HG03097 (cell line): ENCODE results near the gene VPREB1.
"Not testable (repeated sequence)": the region's sequence is repeated elsewhere in the genome, so short reads cannot be mapped to it uniquely, and the experiment has no call there.

Source experiments
- ATAC-seq: cut with Tn5 transposase; IDR thresholded peaks from one replicate; pipeline ENCODE4 v1.9.1; 2021; ENCODE audit not compliant: unreplicated experiment, low FRiP score

The VPREB1 gene

GRCh38 chr22:22213231-22213630 is 31.4 kb upstream of the VPREB1 start:
- ATAC-seq: no peak

GRCh38 chr22:22214819-22215329 is 29.7 kb upstream of the VPREB1 start:
- no peak for ATAC-seq

DNA sequence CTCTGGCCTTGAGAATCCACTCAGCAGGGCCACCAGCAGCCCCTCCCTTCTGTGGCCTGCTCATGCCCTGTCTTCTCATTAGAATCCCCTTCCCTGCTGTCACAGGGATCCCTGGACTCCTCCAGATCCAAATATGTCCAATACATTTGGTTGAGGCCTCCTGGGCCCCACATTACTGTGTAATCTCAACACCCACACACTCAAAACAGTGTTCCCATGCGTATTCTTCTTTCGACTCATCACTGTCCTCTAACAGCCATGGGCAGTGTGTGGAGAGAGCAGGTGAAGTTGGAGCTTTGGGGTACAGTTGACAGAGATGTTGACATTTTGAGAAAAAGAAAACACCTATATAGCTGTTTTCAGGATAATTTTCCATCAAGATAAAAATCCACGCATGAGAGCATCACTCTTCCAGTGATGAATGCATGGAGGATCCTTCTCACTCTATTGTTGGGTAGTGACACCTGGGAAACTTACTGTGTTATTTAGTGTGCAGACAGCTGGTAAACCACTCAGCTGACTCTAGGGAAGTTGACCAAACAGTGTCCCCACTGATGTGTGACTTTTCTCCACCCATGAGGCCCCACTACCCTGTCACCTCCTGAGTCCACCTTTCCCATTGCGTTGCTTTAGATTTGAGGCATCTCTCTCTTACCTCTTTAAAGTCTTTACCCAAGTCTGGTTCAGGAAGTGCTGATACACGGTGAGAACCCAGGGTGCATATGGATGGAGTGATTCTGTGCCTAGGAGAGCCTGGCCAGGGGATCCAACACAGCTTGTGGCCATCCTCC is 28.7 kb upstream of the VPREB1 start:
- no peak for ATAC-seq

- no peak for ATAC-seq
Observed at GRCh38 chr22:22216450-22216959, 28.1 kb upstream of the VPREB1 start.

GRCh38 chr22:22218302-22218701 is 26.3 kb upstream of the VPREB1 start:
- no peak for ATAC-seq

GRCh38 chr22:22219140-22219996 is 25.2 kb upstream of the VPREB1 start:
- no peak for ATAC-seq

DNA sequence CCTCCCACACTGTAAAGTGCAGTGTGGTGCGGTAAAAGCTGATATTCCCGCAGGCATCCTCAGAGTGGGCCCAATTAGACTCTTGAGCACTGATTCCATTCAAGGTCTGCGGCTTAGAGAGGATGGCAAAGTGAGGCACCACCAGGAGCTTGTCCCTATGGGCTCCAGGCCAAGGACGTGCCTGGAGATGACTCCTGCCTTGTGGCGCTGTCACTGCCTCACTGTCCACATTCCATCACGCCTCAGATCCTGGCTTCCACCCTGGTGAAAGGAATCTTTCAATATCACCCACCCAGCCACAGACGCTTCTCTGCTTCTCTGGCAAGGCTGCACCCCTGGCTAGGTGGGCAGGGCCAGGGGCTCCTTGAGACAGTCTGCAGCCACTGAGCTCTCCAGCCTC is 23.5 kb upstream of the VPREB1 start:
- not testable (repeated sequence) for ATAC-seq

DNA sequence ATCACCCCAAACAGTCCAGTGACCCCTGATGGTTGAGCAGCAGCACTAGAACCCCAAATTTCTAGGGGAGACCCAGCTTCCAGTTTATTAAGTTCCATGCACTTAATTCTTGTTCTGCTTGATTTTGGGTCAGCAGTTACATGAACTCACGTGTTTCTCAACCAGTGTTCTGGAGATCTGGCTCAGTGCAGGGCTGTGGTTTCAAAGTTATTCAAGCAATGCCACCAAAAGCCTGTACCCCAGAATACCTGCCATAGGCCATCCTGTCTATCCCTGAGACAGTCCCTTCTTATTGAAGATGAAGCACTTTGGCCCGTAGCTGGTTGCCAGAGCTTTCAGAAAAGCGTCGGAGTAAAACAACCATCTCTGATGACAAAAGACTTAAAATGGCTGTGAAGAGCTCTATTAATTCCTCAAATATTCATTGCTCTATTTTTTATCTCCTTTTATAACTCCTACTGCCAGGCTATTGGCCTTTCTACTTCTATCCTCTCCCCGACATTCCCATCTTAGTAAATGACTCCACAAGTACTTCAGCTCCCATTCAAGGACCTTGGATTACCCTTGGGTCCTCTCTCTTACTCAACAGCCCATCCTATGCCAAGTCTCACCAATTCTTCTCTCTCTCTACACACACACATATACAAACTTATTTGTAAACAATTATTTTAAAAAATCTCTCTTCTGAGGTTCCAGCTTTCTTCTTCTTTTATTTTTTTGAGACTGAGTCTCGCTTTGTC is 18.0 kb upstream of the VPREB1 start:
- ATAC-seq: no peak

DNA sequence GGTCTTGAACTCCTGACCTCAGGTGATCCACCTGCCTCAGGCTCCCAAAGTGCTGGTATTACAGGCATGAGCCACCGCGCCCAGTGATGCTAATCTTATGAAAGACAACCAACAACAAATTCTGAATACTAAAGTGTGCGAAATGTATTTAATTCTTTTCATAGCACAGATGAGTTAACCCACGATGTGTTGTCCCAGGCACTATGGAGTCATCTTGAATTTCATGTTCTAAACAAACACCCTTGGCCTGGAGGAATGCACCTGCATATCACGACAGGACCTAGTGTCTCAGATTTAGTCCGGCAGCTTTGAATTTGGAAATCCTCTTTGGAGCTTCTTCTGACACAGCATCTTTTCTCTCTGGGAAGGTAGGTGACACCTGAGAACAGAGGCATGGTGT is 16.2 kb upstream of the VPREB1 start:
- no peak for ATAC-seq

- no peak for ATAC-seq
Observed at GRCh38 chr22:22228921-22229320, 15.7 kb upstream of the VPREB1 start.

- ATAC-seq: no peak
Observed at GRCh38 chr22:22229683-22230420, 14.7 kb upstream of the VPREB1 start.

- ATAC-seq: no peak
Observed at GRCh38 chr22:22230438-22230837, 14.1 kb upstream of the VPREB1 start.

- ATAC-seq: no peak
Observed at GRCh38 chr22:22233081-22233480, 11.5 kb upstream of the VPREB1 start.

DNA sequence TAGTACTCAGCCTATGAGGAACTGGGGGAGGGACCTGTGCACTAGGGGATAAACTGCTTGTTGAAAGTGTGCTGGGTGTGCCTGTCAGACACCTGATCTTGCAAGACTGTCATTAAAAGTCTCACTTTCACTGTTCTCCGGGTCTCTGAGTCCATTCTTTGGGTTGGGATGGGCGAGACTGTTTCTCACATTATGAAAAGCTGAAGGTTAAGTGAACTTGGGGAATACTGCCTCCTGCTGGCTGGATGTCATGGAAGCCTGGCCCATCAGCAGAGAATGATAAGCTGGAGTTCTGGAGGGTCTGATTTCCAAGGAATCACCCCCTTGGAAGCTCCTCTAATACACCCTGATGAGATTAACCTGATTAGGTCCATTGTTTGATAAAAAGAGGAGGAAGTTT is 9.0 kb upstream of the VPREB1 start:
- ATAC-seq: no peak

- no peak for ATAC-seq
Observed at GRCh38 chr22:22237521-22237920, 7.1 kb upstream of the VPREB1 start.

GRCh38 chr22:22239311-22239939 is 5.2 kb upstream of the VPREB1 start:
- ATAC-seq: no peak

- no peak for ATAC-seq
Observed at GRCh38 chr22:22241554-22241898, 3.1 kb upstream of the VPREB1 start.

DNA sequence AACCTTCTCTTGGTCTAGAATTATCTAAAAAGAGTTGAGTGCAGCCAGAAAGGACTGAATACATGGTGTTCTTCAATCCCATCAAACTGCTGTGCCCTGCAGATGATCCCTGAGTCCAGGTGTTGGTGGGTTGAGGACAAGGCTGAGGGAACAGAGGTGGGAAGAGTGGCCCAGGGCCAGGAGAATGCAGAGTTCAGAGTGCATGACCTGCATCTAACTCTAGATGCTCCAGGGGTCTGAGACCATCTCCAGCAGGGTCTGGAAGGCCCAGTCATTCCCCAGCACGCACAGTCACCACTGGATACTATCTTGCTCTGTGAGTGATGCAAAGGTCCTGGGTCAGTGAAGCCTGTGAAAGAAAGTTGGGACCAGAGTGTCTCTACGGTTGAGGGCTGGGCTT is 2.1 kb upstream of the VPREB1 start:
- no peak for ATAC-seq

- no peak for ATAC-seq
Observed at GRCh38 chr22:22243033-22243680, 1.4 kb upstream of the VPREB1 start.
